ENCODE results near the gene FAM210A. TPM values are rescaled to one million over a fixed set of nuclear protein-coding genes. Genes with fewer than 3 reads are reported as not detected.

Gene FAM210A
- total and polyA plus RNA-seq, 12 donors, result 11.6 to 84.8 (median 56.3) TPM

DNA sequence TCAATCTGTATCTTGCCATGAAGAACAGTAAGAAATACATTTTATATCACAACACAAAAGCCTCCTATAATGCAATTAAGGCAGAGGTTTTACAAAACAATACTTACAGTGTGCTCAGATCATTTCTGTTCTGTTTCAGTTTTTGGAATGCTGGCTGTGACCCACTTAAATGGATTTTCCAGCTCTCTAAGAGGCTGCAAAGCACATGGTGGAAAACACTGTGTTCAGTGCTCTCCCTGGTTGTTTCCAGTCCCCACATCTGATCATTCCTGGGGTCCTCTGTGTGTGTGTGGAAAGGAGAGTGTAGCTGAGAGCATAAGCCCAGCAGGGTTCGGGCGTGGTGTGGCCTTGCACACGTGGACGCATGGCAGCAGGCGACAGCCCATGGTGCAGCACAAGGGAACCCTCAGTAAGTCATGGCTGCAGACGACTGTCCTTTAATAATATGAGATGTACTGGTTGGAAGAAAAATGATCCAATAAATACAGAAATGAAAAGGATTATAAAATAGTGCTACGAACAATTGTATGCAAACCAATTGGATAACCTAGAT is 95.6 kb downstream of the FAM210A start:
- ATAC-seq (no peak), DNase-seq (no peak)
- Histone ChIP-seq H3K36me3 (peaks cover 0 to 4% (median 0%) of the 10 kb centered on the region in 9 donors), H3K9me3 (peaks cover 0 to 9% (median 0%) of the 10 kb centered on the region in 11 donors), H3K27me3 (no peaks in the 10 kb centered on the region), H3K4me1 (peaks cover 6 to 34% (median 23%) of the 10 kb centered on the region in 9 donors), H3K27ac (no peak overlapping the region), H3K4me3 (no peak overlapping the region)
- 84 to 91% methylated on average over 7 of the region's 7 CpGs for WGBS, 2 donors
- intact Hi-C loops (cut with DNase I), result loop anchor here in 6 of 10 donors (1.0 to 10.0 kb wide), 8 partner anchors 68 to 636 kb away; partner anchors contain the start of genes LDLRAD4 (in 2 of the 6) and CEP192 (in 1 of the 6)
- TF ChIP-seq, protein P1, sequence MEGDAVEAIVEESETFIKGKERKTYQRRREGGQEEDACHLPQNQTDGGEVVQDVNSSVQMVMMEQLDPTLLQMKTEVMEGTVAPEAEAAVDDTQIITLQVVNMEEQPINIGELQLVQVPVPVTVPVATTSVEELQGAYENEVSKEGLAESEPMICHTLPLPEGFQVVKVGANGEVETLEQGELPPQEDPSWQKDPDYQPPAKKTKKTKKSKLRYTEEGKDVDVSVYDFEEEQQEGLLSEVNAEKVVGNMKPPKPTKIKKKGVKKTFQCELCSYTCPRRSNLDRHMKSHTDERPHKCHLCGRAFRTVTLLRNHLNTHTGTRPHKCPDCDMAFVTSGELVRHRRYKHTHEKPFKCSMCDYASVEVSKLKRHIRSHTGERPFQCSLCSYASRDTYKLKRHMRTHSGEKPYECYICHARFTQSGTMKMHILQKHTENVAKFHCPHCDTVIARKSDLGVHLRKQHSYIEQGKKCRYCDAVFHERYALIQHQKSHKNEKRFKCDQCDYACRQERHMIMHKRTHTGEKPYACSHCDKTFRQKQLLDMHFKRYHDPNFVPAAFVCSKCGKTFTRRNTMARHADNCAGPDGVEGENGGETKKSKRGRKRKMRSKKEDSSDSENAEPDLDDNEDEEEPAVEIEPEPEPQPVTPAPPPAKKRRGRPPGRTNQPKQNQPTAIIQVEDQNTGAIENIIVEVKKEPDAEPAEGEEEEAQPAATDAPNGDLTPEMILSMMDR (IDR thresholded peaks at IDR 0.05), result no peak

DNA sequence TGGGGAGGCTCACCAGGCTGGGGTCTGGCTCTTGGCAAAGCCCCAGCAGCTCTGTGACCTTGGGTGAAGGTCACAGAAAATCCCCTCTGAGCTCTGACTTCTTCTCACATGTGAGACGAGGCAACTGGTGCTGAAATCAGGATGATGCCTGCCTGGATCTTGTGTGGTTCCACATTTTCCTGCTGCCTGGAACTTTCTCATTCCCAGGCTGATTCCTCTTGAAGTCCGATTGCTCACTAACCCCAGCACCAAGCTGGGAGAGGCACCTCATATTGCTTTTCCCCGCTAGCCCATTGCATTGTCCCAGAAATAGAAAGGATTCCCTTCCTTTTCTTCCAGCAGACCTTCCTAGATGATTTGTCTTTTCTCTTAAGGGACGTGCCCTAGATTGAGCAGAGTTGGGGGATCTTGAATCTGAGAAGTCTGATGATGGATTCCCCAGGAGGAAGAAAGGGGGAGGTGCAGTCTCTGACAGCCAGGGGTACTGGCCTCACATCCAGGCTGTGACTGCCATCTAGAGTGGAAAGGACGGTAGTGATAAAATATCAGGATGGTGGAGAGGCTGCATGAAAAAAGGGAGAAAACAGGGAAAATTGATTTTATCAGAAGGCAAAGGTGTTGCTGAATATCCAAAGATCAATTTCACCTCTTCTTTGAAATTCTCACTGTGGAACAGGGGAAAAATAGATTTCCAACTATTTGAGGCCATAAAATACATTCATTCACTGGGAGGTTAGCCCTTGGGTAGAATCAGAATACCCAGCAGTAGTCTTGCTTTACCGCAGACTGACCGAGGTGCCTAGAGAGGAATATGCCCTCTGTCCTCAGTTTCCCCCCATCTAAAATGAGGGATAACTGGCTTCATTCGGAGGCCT is 96.3 kb downstream of the FAM210A start:
- H3K27ac ChIP-seq, result peak overlapping the region in 7 of 10 donors; percentile 34 to 61 (median 43)
- ATAC-seq (peak; percentile 78 to 93 (median 90)), DNase-seq (peak in 1 of 2 donors; percentile 80)

DNA sequence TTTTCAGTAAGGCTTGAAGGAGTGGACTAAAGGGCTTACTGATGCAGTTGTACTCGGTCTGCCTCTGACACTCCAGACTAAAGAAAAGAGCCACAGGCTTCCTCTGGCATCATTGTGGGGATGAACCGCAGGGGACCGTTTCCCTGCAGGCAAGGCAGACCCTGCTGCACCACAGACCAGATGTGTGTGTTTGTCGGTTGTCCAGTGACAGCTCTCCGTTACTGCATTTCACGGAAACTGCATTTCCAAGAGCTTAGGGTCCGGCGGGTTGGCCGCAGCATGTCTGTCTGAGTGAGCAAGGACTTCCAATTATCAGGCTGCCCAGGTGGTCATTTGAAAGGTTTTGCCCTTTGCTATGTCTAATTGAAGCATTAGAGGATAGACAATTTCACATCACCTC is 98.1 kb downstream of the FAM210A start:
- H3K36me3 ChIP-seq, result peaks cover 0 to 12% (median 0%) of the 10 kb centered on the region in 9 donors
- no peak overlapping the region for H3K4me3 ChIP-seq
- H3K9me3 ChIP-seq, result peaks cover 0 to 9% (median 0%) of the 10 kb centered on the region in 11 donors
- peaks cover 6 to 25% (median 18%) of the 10 kb centered on the region in 9 donors for H3K4me1 ChIP-seq
- intact Hi-C loops (cut with DNase I), result loop anchor here in 6 of 10 donors (2.0 to 10.0 kb wide), 8 partner anchors 66 to 513 kb away; partner anchors contain the start of gene LDLRAD4 (in 2 of the 6)
- ATAC-seq (no peak), DNase-seq (no peak)
- H3K27ac ChIP-seq, result no peak overlapping the region
- 85 to 87% methylated on average over 9 of the region's 9 CpGs for WGBS, 2 donors
- H3K27me3 ChIP-seq, result no peaks in the 10 kb centered on the region
- TF ChIP-seq, protein P1 (IDR thresholded peaks at IDR 0.05), result no peak

More for the DNA sequence above, 96.3 kb downstream of the FAM210A start:
- intact Hi-C loops (cut with DNase I), result loop anchor here (1.0 to 10.0 kb wide), 12 partner anchors 68 to 635 kb away; partner anchors contain the start of genes LDLRAD4 (in 4 of the 10) and CEP192 (in 1 of the 10)
- peaks cover 6 to 32% (median 22%) of the 10 kb centered on the region in 9 donors for H3K4me1 ChIP-seq
- H3K36me3 ChIP-seq, result peaks cover 0 to 4% (median 0%) of the 10 kb centered on the region in 9 donors
- TF ChIP-seq, protein P1 (IDR thresholded peaks at IDR 0.05), result peak; percentile 69 to 91 (median 83)
- 39% methylated on average over 8 of the region's 8 CpGs for WGBS, 2 donors
- H3K9me3 ChIP-seq, result peaks cover 0 to 9% (median 0%) of the 10 kb centered on the region in 11 donors
- no peak overlapping the region for H3K4me3 ChIP-seq
- no peaks in the 10 kb centered on the region for H3K27me3 ChIP-seq

DNA sequence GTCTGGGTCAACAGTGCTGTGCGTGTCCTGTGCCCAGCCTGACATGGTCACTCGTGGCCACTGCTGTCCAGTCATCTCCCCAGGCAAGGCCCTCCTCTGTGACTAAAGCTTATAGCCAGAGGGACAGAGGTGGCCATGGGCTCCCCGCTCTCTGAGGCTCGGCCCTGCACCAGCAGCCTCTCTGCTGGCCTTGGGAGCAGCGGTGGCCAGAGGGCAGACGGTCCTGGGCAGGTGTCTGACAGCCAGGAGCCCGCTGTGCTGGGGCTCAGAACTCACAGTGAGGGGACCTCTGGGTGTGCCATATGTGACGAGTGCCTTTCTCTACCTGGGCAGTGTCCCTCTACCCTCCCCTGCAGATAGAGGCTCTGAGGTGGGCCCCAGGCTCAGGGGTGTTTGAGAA is 98.7 kb downstream of the FAM210A start:
- DNase-seq, result no peak
- 92 to 94% methylated on average over 8 of the region's 8 CpGs for WGBS, 2 donors

More for the DNA sequence above, 98.7 kb downstream of the FAM210A start:
- H3K9me3 ChIP-seq, result peaks cover 0 to 6% (median 0%) of the 10 kb centered on the region in 11 donors
- H3K4me1 ChIP-seq, result peaks cover 6 to 25% (median 18%) of the 10 kb centered on the region in 9 donors
- intact Hi-C loops (cut with DNase I), result loop anchor here in 7 of 10 donors (2.0 to 10.0 kb wide), 9 partner anchors 65 to 513 kb away; partner anchors contain the start of gene LDLRAD4 (in 2 of the 7)
- ATAC-seq, result peak in 1 of 8 donors; percentile 14
- no peak overlapping the region for H3K4me3 ChIP-seq
- TF ChIP-seq, protein P1 (IDR thresholded peaks at IDR 0.05), result no peak
- H3K36me3 ChIP-seq, result peaks cover 0 to 17% (median 2%) of the 10 kb centered on the region in 9 donors
- no peak overlapping the region for H3K27ac ChIP-seq
- no peaks in the 10 kb centered on the region for H3K27me3 ChIP-seq

Measured in heart right ventricle (tissue), 16 donors.